AG10803 (cell line): ENCODE measurements around the gene STN1.

Experiments used
- DNase-seq: peaks from one replicate; pipeline ENCODE4 v3.0.0; 2010; ENCODE audit warnings: low read depth
- H3K4me3 ChIP-seq: 2 replicates; pipeline ENCODE4 v1.5.1; 2011; ENCODE audit warnings: mild to moderate bottlenecking, low read length, control low read depth
- CTCF ChIP-seq: conservative IDR thresholded peaks from 2 replicates; pipeline ENCODE4 v1.5.1; 2011; ENCODE audit warnings: mild to moderate bottlenecking, low read length, control low read depth, inconsistent platforms

Gene STN1

GRCh38 chr10:103836273-103836672, 81.7 kb downstream of the STN1 start:
- DNase-seq, result no peak
- no peak for TF ChIP-seq CTCF
- H3K4me3 ChIP-seq, result no peak overlapping the region

GRCh38 chr10:103835096-103836050, 82.6 kb downstream of the STN1 start:
- TF ChIP-seq CTCF, result no peak
- peak; percentile 86 for DNase-seq
- H3K4me3 ChIP-seq, result no peak overlapping the region

- no peak overlapping the region for H3K4me3 ChIP-seq
- no peak for DNase-seq
- no peak for TF ChIP-seq CTCF
Observed at GRCh38 chr10:103834436-103835095, 83.4 kb downstream of the STN1 start.

GRCh38 chr10:103833731-103834365, 84.1 kb downstream of the STN1 start:
- no peak overlapping the region for H3K4me3 ChIP-seq
- peak; percentile 45 for DNase-seq
- no peak for TF ChIP-seq CTCF

GRCh38 chr10:103832806-103833205, 85.2 kb downstream of the STN1 start:
- no peak for TF ChIP-seq CTCF
- DNase-seq, result no peak
- no peak overlapping the region for H3K4me3 ChIP-seq
